HepG2 (cell line): ENCODE data around the gene RBM15B. TPM values are rescaled to one million over a fixed set of nuclear protein-coding genes. Genes with fewer than 3 reads are reported as not detected.

Experiments
- HNF4G ChIP-seq, 2 experiments: sonication (generic) in 1 of 2; formaldehyde crosslinking in 1 of 2; IDR thresholded peaks; 2 replicates each; pipeline versions ENCODE4 v1.4.0 to v1.6.1; 2011 to 2020; ENCODE audit warnings: borderline replicate concordance in 2 of 2, low read depth in 2 of 2, mild to moderate bottlenecking in 2 of 2, low read length in 1 of 2, missing genetic modification reagents in 1 of 2, moderate library complexity in 1 of 2
- NR2F6 ChIP-seq, 2 experiments: IDR thresholded peaks; 2 replicates each; pipeline ENCODE4 v1.6.1; 2016; ENCODE audit warnings: antibody characterized with exemption in 1 of 2, mild to moderate bottlenecking in 1 of 2
- ZNF430 ChIP-seq: sonication (generic); formaldehyde crosslinking; IDR thresholded peaks from 2 replicates; pipeline ENCODE4 v1.9.0; 2021; ENCODE audit warnings: mild to moderate bottlenecking, missing genetic modification reagents
- polyA plus RNA-seq, 8 experiments: library from polyadenylated mRNA; depleted of rRNA in 3 of 8; stranded (reverse) in 7 of 8; unstranded in 1 of 8; fragments of >200 nt; fragmentation: Illumina TruSeq in 4 of 8; extraction: Trizol in 4 of 8; gene quantifications; 2 replicates each; pipeline versions ENCODE4 v1.2.1 to v1.2.3, GENCODE V29; 2011 to 2016; ENCODE audit warnings: low read depth in 4 of 8, missing spikeins in 1 of 8, mixed read lengths in 1 of 8; ENCODE audit not compliant: insufficient read depth in 1 of 8
- total RNA-seq, 5 experiments: library from RNA; depleted of rRNA; stranded (reverse); fragments of >200 nt; fragmentation: Illumina TruSeq; extraction: Trizol; gene quantifications; 2 replicates each; pipeline ENCODE4 v1.2.3, GENCODE V29; 2016; ENCODE audit warnings: low read depth in 1 of 5
- TF ChIP-seq, protein P1 (sequence below): sonication (generic); formaldehyde crosslinking; IDR thresholded peaks from 2 replicates; pipeline ENCODE4 v1.4.0; 2020; ENCODE audit warnings: missing genetic modification reagents, borderline replicate concordance
- TF ChIP-seq, protein P2 (sequence below): IDR thresholded peaks from 2 replicates; pipeline ENCODE4 v1.6.1; 2012; ENCODE audit warnings: low read depth, low read length, improper control_type of control experiment

Gene RBM15B
- total and polyA plus RNA-seq, 2 of the 13 experiments (the other 11 are each of a cell fraction or from before 2014, with no cell fraction given): 8.2 to 19.3 TPM

DNA sequence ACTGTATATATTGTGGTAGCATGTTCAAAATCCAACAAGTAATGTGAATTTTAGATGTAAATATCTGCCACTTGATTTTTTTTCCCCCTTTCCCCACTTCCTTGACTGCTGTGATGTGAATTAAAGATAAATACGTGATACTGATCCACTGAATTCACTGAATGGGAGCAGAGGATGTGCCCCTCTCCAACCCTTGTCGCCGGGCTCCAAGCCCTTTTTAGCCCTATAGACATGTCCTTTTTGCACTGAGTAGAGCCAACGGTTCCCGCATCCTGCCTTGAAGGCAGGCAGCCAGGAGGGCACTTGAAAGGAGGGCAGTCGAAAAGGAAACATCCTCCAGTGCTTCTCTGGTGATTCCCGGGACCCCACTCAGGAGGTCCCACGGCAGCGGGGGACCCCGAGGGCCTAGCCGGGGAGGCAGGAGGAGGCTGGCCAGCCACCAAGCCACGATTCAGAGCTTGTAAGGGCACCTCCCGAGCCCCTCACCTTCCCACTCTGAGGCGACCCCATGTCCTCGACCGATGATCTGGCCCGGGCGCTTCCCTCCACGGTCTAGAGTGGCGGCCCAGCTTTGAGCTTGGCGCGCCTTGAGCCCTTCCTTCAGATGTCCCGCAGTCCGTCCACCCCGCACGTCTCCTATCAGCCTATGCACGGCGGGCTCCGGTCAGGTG lies 6.9 kb upstream of the RBM15B start (continued):
- TF ChIP-seq, protein P1, sequence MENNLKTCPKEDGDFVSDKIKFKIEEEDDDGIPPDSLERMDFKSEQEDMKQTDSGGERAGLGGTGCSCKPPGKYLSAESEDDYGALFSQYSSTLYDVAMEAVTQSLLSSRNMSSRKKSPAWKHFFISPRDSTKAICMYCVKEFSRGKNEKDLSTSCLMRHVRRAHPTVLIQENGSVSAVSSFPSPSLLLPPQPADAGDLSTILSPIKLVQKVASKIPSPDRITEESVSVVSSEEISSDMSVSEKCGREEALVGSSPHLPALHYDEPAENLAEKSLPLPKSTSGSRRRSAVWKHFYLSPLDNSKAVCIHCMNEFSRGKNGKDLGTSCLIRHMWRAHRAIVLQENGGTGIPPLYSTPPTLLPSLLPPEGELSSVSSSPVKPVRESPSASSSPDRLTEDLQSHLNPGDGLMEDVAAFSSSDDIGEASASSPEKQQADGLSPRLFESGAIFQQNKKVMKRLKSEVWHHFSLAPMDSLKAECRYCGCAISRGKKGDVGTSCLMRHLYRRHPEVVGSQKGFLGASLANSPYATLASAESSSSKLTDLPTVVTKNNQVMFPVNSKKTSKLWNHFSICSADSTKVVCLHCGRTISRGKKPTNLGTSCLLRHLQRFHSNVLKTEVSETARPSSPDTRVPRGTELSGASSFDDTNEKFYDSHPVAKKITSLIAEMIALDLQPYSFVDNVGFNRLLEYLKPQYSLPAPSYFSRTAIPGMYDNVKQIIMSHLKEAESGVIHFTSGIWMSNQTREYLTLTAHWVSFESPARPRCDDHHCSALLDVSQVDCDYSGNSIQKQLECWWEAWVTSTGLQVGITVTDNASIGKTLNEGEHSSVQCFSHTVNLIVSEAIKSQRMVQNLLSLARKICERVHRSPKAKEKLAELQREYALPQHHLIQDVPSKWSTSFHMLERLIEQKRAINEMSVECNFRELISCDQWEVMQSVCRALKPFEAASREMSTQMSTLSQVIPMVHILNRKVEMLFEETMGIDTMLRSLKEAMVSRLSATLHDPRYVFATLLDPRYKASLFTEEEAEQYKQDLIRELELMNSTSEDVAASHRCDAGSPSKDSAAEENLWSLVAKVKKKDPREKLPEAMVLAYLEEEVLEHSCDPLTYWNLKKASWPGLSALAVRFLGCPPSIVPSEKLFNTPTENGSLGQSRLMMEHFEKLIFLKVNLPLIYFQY (CRISPR knock-in tag): no peak
- no peak for TF ChIP-seq NR2F6 (IDR thresholded peaks at IDR 0.05)
- no peak for TF ChIP-seq NR2F6 (CRISPR knock-in tag; IDR thresholded peaks at IDR 0.05)
- TF ChIP-seq ZNF430 (CRISPR knock-in tag): no peak
- no peak for TF ChIP-seq HNF4G (IDR thresholded peaks at IDR 0.05; ENCODE audit: borderline replicate concordance, low read depth, low read length)
- 0 out of 2 replicates have a peak, but pooled peaks have one; percentile 3 for TF ChIP-seq HNF4G (CRISPR knock-in tag; IDR thresholded peaks at IDR 0.05; ENCODE audit: borderline replicate concordance, low read depth)
- TF ChIP-seq, protein P2, sequence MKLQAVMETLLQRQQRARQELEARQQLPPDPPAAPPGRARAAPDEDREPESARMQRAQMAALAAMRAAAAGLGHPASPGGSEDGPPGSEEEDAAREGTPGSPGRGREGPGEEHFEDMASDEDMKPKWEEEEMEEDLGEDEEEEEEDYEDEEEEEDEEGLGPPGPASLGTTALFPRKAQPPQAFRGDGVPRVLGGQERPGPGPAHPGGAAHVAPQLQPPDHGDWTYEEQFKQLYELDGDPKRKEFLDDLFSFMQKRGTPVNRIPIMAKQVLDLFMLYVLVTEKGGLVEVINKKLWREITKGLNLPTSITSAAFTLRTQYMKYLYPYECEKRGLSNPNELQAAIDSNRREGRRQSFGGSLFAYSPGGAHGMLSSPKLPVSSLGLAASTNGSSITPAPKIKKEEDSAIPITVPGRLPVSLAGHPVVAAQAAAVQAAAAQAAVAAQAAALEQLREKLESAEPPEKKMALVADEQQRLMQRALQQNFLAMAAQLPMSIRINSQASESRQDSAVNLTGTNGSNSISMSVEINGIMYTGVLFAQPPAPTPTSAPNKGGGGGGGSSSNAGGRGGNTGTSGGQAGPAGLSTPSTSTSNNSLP: no peak
